ENCODE results near the gene TMEM108.

Gene TMEM108

DNA sequence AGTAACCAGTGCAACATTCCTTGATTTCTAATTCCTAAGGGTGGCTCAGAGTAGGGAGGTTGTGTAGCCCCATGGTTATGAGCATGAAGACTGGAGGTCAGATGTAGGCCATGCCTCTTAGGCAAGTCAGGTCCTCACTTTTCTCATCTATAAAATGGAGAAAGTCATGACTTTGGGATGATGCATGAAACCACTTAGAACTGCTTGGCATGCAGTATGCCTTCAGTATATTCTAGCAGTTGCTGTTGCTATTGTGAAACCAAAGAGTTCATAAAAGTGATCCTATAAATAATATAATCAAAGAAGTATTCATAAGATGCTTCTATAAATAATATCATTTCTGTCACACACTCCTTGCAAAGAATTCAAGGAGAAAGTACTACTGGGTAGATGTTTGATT lies 65.5 kb downstream of the TMEM108 start:
- DNase-seq (ENCODE audit: extremely low spot score) = no peak
- ChIA-PET POLR2A (no interaction called here), CTCF (no interaction called here)
- no peak for TF ChIP-seq TARDBP (IDR thresholded peaks at IDR 0.05)

DNA sequence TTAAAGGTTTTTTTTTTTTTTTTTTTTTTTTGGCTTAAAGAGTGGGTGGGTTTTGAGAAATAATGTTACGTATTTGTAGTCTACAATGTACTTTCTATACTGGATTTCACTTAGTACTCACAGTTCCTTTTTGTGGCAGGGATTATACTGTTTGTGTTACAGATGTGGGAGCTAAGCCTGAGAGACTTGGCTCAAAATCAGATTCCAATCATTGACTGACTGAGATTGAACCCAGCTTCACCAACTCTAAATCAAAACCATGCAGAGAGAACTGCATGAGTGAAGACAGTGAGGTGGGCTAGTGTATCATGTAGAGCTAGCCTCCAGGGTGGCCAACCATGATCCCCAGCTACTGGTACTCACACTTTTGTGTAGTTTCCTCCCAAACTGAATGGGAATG lies 68.0 kb downstream of the TMEM108 start:
- CTCF ChIA-PET = interaction anchor here (0.6 kb wide), 1 partner anchor 331 kb away, joined by 5 read pairs; no protein-coding TSS in a partner anchor
- POLR2A ChIA-PET = no interaction called here
- no peak for DNase-seq (ENCODE audit: extremely low spot score)

DNA sequence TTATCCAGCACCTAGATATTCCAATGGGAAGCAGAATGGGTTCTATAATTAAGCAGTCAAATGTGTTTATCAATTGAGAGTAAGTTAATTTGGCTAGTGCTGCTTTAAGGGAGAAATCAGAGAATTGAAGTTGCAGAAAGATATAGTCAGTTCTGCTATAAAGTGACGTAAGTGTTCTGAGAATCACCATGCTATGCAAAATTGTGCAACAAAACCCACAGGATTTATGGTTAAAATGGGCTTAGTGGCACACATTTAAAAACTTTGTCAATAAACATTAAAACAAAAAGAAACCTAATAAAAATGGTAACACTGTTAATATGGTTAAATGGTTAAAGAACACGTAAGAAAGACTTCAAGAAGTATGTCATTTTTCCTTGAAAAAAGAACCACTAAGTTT lies 74.5 kb downstream of the TMEM108 start:
- no peak for TF ChIP-seq ARNT (IDR thresholded peaks at IDR 0.05)
- no peak for TF ChIP-seq TARDBP (IDR thresholded peaks at IDR 0.05)
- TF ChIP-seq, protein P1, sequence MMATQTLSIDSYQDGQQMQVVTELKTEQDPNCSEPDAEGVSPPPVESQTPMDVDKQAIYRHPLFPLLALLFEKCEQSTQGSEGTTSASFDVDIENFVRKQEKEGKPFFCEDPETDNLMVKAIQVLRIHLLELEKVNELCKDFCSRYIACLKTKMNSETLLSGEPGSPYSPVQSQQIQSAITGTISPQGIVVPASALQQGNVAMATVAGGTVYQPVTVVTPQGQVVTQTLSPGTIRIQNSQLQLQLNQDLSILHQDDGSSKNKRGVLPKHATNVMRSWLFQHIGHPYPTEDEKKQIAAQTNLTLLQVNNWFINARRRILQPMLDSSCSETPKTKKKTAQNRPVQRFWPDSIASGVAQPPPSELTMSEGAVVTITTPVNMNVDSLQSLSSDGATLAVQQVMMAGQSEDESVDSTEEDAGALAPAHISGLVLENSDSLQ (IDR thresholded peaks at IDR 0.05) = no peak
- no peak for TF ChIP-seq BHLHE40 (IDR thresholded peaks at IDR 0.05; ENCODE audit: borderline replicate concordance)
- TF ChIP-seq NFRKB (IDR thresholded peaks at IDR 0.05) = no peak
- TF ChIP-seq CTBP1 (IDR thresholded peaks at IDR 0.05; ENCODE audit: borderline replicate concordance) = no peak
- no peak for TF ChIP-seq FOXK2 (IDR thresholded peaks at IDR 0.05)
- CTCF ChIA-PET = no interaction called here
- POLR2A ChIA-PET = no interaction called here
- DNase-seq (ENCODE audit: extremely low spot score) = no peak

More for the DNA sequence above, 68.0 kb downstream of the TMEM108 start:
- no peak for TF ChIP-seq ELF4 (IDR thresholded peaks at IDR 0.05)
- TF ChIP-seq ARNT (IDR thresholded peaks at IDR 0.05) = no peak
- no peak for TF ChIP-seq SP1 (IDR thresholded peaks at IDR 0.05)
- TF ChIP-seq L3MBTL2 (conservative IDR thresholded peaks at IDR 0.05) = no peak
- TF ChIP-seq NFRKB (IDR thresholded peaks at IDR 0.05) = no peak
- no peak for TF ChIP-seq LEF1 (IDR thresholded peaks at IDR 0.05; ENCODE audit: borderline replicate concordance)
- no peak for TF ChIP-seq HDGF (IDR thresholded peaks at IDR 0.05; ENCODE audit: borderline replicate concordance)
- no peak for TF ChIP-seq CTBP1 (IDR thresholded peaks at IDR 0.05; ENCODE audit: borderline replicate concordance)
- TF ChIP-seq FOXK2 (IDR thresholded peaks at IDR 0.05) = no peak
- no peak for TF ChIP-seq SUZ12 (IDR thresholded peaks at IDR 0.05)
- no peak for TF ChIP-seq TARDBP (IDR thresholded peaks at IDR 0.05)
- no peak for TF ChIP-seq FOXA1 (IDR thresholded peaks at IDR 0.05)
- no peak for TF ChIP-seq FOXM1 (IDR thresholded peaks at IDR 0.05; ENCODE audit: borderline replicate concordance)
- TF ChIP-seq ZNF384 (IDR thresholded peaks at IDR 0.05) = no peak
- TF ChIP-seq, protein P1 (IDR thresholded peaks at IDR 0.05) = no peak

DNA sequence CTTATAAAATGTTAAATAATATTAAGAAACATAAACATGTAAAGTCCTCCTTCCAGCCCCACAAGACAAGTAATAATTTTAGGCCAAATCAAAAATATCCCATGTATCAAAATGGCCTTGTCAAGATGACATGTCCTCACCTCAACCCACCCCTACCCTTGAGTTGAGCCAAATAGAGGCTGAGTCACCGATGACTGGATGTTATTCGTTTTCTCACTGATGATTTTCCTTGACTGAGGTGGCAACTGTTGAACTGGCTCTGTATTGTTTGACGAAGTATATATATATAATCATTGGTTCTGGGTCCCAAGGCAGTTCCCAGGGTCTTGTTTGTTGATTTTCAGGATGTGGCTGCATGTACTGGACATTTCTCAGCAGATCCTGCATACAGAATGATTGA lies 75.3 kb downstream of the TMEM108 start:
- DNase-seq (ENCODE audit: extremely low spot score) = no peak
- TF ChIP-seq FOXK2 (IDR thresholded peaks at IDR 0.05) = no peak
- TF ChIP-seq L3MBTL2 (conservative IDR thresholded peaks at IDR 0.05) = no peak
- TF ChIP-seq ARNT (IDR thresholded peaks at IDR 0.05) = no peak
- TF ChIP-seq, protein P1 (IDR thresholded peaks at IDR 0.05) = no peak
- TF ChIP-seq FOXA1 (IDR thresholded peaks at IDR 0.05) = no peak
- TF ChIP-seq TARDBP (IDR thresholded peaks at IDR 0.05) = no peak
- no peak for TF ChIP-seq LEF1 (IDR thresholded peaks at IDR 0.05; ENCODE audit: borderline replicate concordance)
- no peak for TF ChIP-seq ELF4 (IDR thresholded peaks at IDR 0.05)
- CTCF ChIA-PET = no interaction called here
- POLR2A ChIA-PET = no interaction called here

DNA sequence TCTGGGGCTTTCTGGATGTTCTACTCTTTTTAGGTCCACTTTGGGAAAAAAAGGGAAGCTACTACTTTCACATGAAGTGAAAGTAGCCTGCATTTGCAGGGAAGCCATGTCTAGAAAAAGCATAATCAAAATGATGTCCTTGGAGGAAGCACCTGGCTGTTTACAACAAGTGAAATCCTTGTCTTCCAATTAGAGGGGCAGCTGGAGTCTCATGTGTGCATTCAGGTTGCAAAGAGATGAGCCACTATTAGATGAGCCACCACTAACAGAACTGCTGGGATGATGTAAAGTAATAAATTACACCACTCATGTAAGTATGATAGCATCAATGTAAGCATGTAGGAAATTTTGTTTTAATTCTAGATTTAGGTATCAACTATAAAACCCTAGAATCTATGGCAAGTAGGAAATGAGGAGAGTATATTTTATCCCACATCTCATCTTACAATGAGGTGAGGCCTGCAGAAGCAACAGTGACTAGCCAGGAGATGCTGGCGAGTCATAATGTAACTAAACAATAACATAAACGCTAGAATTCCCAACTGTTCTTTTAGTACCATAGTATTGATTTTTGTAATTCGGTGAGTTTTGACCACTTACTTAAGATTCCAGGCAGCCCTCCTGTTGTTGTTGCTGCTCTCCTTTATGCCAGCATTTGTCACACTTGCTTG lies 75.9 kb downstream of the TMEM108 start:
- TF ChIP-seq ELF4 (IDR thresholded peaks at IDR 0.05) (no peak), FOXM1 (IDR thresholded peaks at IDR 0.05; ENCODE audit: borderline replicate concordance) (no peak), FOXK2 (IDR thresholded peaks at IDR 0.05) (no peak), TARDBP (IDR thresholded peaks at IDR 0.05) (no peak)
- ChIA-PET POLR2A (no interaction called here), CTCF (no interaction called here)
- no peak for DNase-seq (ENCODE audit: extremely low spot score)

DNA sequence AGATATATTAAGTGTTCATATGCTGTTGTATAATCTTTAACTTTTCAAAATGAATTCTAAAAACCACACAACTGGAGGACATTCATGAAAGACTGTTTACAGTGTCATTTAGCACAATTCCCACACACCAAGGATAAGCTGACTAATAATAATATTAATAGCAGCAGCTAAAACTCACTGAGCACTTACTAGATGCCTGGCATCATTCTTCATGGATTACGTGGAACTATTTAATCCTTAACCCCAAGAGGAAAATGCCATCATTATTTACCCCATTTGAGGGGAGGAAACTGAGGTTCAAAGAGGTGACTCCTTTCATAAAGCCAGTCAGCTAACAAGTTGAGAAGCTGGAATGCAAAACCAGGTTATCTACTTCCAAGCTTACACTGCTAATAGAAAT lies 77.0 kb downstream of the TMEM108 start:
- TF ChIP-seq TARDBP (IDR thresholded peaks at IDR 0.05) (no peak), BHLHE40 (IDR thresholded peaks at IDR 0.05; ENCODE audit: borderline replicate concordance) (no peak), L3MBTL2 (conservative IDR thresholded peaks at IDR 0.05) (no peak), LEF1 (IDR thresholded peaks at IDR 0.05; ENCODE audit: borderline replicate concordance) (no peak)
- no peak for DNase-seq (ENCODE audit: extremely low spot score)
- POLR2A ChIA-PET = no interaction called here
- CTCF ChIA-PET = no interaction called here

DNA sequence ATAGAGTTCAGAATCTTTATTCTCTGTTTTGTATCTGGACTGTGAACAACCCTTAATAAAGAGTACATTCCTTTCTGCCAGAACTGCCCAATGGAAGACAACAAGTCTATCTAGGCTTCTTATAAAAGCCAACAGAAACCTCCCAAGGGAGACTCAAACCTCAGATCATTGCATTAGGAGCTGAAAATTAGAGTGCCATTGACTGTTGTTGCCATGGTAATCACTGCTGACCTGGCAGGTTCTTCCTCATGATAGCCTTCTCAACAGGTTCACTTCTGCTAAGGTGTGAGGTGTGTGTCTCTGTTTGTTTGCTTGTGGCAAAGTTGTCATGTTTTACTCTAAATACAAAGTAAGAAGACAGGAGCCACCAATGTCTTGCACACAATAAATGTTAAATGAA lies 79.2 kb downstream of the TMEM108 start:
- no peak for DNase-seq (ENCODE audit: extremely low spot score)
- CTCF ChIA-PET = no interaction called here
- no peak for TF ChIP-seq SP1 (IDR thresholded peaks at IDR 0.05)
- TF ChIP-seq SUZ12 (IDR thresholded peaks at IDR 0.05) = no peak
- no peak for TF ChIP-seq FOXM1 (IDR thresholded peaks at IDR 0.05; ENCODE audit: borderline replicate concordance)
- no peak for TF ChIP-seq ZNF384 (IDR thresholded peaks at IDR 0.05)
- TF ChIP-seq, protein P1 (IDR thresholded peaks at IDR 0.05) = no peak
- no peak for TF ChIP-seq L3MBTL2 (conservative IDR thresholded peaks at IDR 0.05)
- TF ChIP-seq NFRKB (IDR thresholded peaks at IDR 0.05) = no peak
- no peak for TF ChIP-seq FOXA1 (IDR thresholded peaks at IDR 0.05)
- TF ChIP-seq BHLHE40 (IDR thresholded peaks at IDR 0.05; ENCODE audit: borderline replicate concordance) = no peak
- POLR2A ChIA-PET = no interaction called here
